Liver (tissue), 3 donors: ENCODE measurements around the gene TRIO.

Experiments used
- ATF3 ChIP-seq: IDR thresholded peaks from 2 replicates; pipeline ENCODE4 v1.6.1; 2016; ENCODE audit warnings: antibody characterized with exemption
- GABPA ChIP-seq, 2 donors: IDR thresholded peaks in 1 of 2; conservative IDR thresholded peaks in 1 of 2; 2 replicates each; pipeline ENCODE4 v1.6.1; 2016; ENCODE audit warnings: antibody characterized with exemption in 2 of 2, mild to moderate bottlenecking in 1 of 2, moderate library complexity in 1 of 2
- HNF4G ChIP-seq: IDR thresholded peaks from 2 replicates; pipeline ENCODE4 v1.6.1; 2016; ENCODE audit warnings: antibody characterized with exemption
- JUND ChIP-seq, 2 donors: IDR thresholded peaks; 2 replicates each; pipeline ENCODE4 v1.6.1; 2016; ENCODE audit warnings: antibody characterized with exemption in 2 of 2
- RAD21 ChIP-seq, 2 donors: IDR thresholded peaks; 2 replicates each; pipeline ENCODE4 v1.6.1; 2016; ENCODE audit warnings: antibody characterized with exemption in 2 of 2, mild to moderate bottlenecking in 2 of 2
- REST ChIP-seq: IDR thresholded peaks from 2 replicates; pipeline ENCODE4 v1.6.1; 2016; ENCODE audit warnings: antibody characterized with exemption, mild to moderate bottlenecking
- RXRA ChIP-seq, 2 donors: IDR thresholded peaks; 2 replicates each; pipeline ENCODE4 v1.6.1; 2017 to 2018; ENCODE audit warnings: antibody characterized with exemption in 2 of 2, mild to moderate bottlenecking in 1 of 2
- SP1 ChIP-seq: IDR thresholded peaks from 2 replicates; pipeline ENCODE4 v1.6.1; 2018; ENCODE audit warnings: antibody characterized with exemption, mild to moderate bottlenecking
- TAF1 ChIP-seq: conservative IDR thresholded peaks from 2 replicates; pipeline ENCODE4 v1.6.1; 2016; ENCODE audit warnings: antibody characterized with exemption, mild to moderate bottlenecking
- YY1 ChIP-seq: IDR thresholded peaks from 2 replicates; pipeline ENCODE4 v1.6.1; 2016; ENCODE audit warnings: antibody characterized with exemption, mild to moderate bottlenecking
- ZBTB33 ChIP-seq: IDR thresholded peaks from 2 replicates; pipeline ENCODE4 v1.6.1; 2016; ENCODE audit warnings: antibody characterized with exemption
- TF ChIP-seq, protein P1 (sequence below): fragments of 150-350 bp; IDR thresholded peaks from 2 replicates; pipeline ENCODE4 v1.5.1; 2017; ENCODE audit warnings: improper control_type of control experiment, low read depth, low read length; ENCODE audit not compliant: missing input control
- TF ChIP-seq, protein P2 (sequence below): IDR thresholded peaks from 2 replicates; pipeline ENCODE4 v1.6.1; 2016; ENCODE audit warnings: antibody characterized with exemption
- donor health status: healthy.
- donor health status: healthy.

GRCh38 chr5:14165375-14166106 is 22.4 kb downstream of the TRIO start:
- TF ChIP-seq ATF3: no peak
- TF ChIP-seq TAF1: no peak
- no peak for TF ChIP-seq REST
- TF ChIP-seq YY1: no peak
- TF ChIP-seq, protein P1, sequence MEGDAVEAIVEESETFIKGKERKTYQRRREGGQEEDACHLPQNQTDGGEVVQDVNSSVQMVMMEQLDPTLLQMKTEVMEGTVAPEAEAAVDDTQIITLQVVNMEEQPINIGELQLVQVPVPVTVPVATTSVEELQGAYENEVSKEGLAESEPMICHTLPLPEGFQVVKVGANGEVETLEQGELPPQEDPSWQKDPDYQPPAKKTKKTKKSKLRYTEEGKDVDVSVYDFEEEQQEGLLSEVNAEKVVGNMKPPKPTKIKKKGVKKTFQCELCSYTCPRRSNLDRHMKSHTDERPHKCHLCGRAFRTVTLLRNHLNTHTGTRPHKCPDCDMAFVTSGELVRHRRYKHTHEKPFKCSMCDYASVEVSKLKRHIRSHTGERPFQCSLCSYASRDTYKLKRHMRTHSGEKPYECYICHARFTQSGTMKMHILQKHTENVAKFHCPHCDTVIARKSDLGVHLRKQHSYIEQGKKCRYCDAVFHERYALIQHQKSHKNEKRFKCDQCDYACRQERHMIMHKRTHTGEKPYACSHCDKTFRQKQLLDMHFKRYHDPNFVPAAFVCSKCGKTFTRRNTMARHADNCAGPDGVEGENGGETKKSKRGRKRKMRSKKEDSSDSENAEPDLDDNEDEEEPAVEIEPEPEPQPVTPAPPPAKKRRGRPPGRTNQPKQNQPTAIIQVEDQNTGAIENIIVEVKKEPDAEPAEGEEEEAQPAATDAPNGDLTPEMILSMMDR: no peak
- no peak for TF ChIP-seq RXRA (IDR thresholded peaks at IDR 0.05)
- TF ChIP-seq RAD21 (IDR thresholded peaks at IDR 0.05): no peak
- TF ChIP-seq, protein P2, sequence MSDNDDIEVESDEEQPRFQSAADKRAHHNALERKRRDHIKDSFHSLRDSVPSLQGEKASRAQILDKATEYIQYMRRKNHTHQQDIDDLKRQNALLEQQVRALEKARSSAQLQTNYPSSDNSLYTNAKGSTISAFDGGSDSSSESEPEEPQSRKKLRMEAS: no peak
- no peak for TF ChIP-seq ZBTB33
- no peak for TF ChIP-seq GABPA (IDR thresholded peaks at IDR 0.05 in 1 of 2, conservative IDR thresholded peaks at IDR 0.05 in 1 of 2)
- no peak for TF ChIP-seq SP1
- no peak for TF ChIP-seq JUND (IDR thresholded peaks at IDR 0.05)
- no peak for TF ChIP-seq HNF4G
